ENCODE measurements around the gene CCDC200.

DNA sequence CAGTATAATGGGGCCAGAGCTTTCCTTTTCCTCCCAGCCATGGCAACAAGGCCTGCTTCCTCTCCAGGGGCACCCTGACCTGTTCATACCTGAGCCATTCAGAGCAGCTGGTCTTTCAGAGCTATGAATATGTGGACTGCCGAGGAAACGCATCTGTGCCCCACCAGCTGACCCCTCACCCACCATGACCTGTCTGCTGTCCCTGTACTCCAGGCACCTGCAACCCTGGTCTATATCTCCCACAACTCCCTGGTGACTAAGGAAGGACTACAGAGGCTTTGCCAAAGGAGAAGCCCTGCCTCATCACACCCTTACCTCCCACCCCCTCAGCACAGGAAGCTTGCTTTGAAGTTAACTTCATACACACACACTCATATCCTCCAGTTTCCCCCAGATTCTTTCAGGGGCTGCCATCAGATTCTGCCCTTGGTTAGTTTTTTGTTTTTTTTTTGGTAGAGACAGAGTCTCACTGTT lies 10.8 kb downstream of the CCDC200 start:
- TF ChIP-seq, protein P1, sequence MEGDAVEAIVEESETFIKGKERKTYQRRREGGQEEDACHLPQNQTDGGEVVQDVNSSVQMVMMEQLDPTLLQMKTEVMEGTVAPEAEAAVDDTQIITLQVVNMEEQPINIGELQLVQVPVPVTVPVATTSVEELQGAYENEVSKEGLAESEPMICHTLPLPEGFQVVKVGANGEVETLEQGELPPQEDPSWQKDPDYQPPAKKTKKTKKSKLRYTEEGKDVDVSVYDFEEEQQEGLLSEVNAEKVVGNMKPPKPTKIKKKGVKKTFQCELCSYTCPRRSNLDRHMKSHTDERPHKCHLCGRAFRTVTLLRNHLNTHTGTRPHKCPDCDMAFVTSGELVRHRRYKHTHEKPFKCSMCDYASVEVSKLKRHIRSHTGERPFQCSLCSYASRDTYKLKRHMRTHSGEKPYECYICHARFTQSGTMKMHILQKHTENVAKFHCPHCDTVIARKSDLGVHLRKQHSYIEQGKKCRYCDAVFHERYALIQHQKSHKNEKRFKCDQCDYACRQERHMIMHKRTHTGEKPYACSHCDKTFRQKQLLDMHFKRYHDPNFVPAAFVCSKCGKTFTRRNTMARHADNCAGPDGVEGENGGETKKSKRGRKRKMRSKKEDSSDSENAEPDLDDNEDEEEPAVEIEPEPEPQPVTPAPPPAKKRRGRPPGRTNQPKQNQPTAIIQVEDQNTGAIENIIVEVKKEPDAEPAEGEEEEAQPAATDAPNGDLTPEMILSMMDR (IDR thresholded peaks at IDR 0.05; ENCODE audit: low read depth, low read length) = no peak
- no peak for TF ChIP-seq EZH2phosphoT487 (IDR thresholded peaks at IDR 0.05; ENCODE audit: low read depth)
